Karpas-422 (cell line): ENCODE measurements around the gene NUAK2. TPM values are rescaled to one million over a fixed set of nuclear protein-coding genes. Genes with fewer than 3 reads are reported as not detected.
A peak's percentile ranks its signal among the peaks of the same experiment; 100 is the strongest.

ENCODE experiments used
- DNase-seq: peaks from one replicate; pipeline ENCODE4 v3.0.0-alpha.2; 2015
- H2AFZ ChIP-seq: fragments of 200-600 bp; sonication (generic); 2 replicates; pipeline ENCODE4 v1.6.1; 2014; ENCODE audit warnings: antibody characterized with exemption, low read length, mixed read lengths
- H3K27ac ChIP-seq: fragments of 200-600 bp; sonication (generic); 2 replicates; pipeline ENCODE4 v1.5.1; 2014; ENCODE audit warnings: mild to moderate bottlenecking, low read length, moderate library complexity
- H3K27me3 ChIP-seq: fragments of 200-600 bp; sonication (generic); 2 replicates; pipeline ENCODE4 v1.6.1; 2014; ENCODE audit warnings: low read length, mixed read lengths
- H3K36me3 ChIP-seq: fragments of 200-600 bp; sonication (generic); 2 replicates; pipeline ENCODE4 v1.6.1; 2014; ENCODE audit warnings: low read length, mixed read lengths; ENCODE audit not compliant: insufficient read depth
- H3K4me1 ChIP-seq: fragments of 200-600 bp; sonication (generic); 2 replicates; pipeline ENCODE4 v1.6.1; 2014; ENCODE audit warnings: mild to moderate bottlenecking, low read length, mixed read lengths
- H3K4me2 ChIP-seq: fragments of 200-600 bp; sonication (generic); 2 replicates; pipeline ENCODE4 v1.6.1; 2014; ENCODE audit warnings: low read length, low read depth, mild to moderate bottlenecking; ENCODE audit not compliant: poor library complexity, severe bottlenecking
- H3K4me3 ChIP-seq: fragments of 200-600 bp; sonication (generic); 2 replicates; pipeline ENCODE4 v1.5.1; 2014; ENCODE audit warnings: mild to moderate bottlenecking, antibody characterized with exemption, low read length, mixed read lengths
- H3K79me2 ChIP-seq: fragments of 200-600 bp; sonication (generic); 2 replicates; pipeline ENCODE4 v1.6.1; 2014; ENCODE audit warnings: mild to moderate bottlenecking, low read length, mixed read lengths
- H3K9ac ChIP-seq: fragments of 200-600 bp; sonication (generic); 2 replicates; pipeline ENCODE4 v1.6.0; 2014; ENCODE audit warnings: low read length
- H3K9me2 ChIP-seq: fragments of 200-600 bp; sonication (generic), shearing (Covaris generic); replicated peaks from 2 replicates; pipeline ENCODE4 v1.6.0; 2014; ENCODE audit warnings: mild to moderate bottlenecking, low read length, moderate library complexity; ENCODE audit not compliant: insufficient read depth
- H3K9me3 ChIP-seq: fragments of 300-700, 200-600 bp; sonication (generic); 2 replicates; pipeline ENCODE4 v1.6.1; 2014; ENCODE audit warnings: low read length, mixed read lengths
- H4K20me1 ChIP-seq: fragments of 200-600 bp; sonication (generic); 2 replicates; pipeline ENCODE4 v1.6.1; 2014; ENCODE audit warnings: mild to moderate bottlenecking, antibody characterized with exemption, low read length, low read depth; ENCODE audit not compliant: insufficient read depth
- total RNA-seq: library from RNA; depleted of rRNA; stranded (reverse); fragments of >200 nt; shearing (Covaris generic); gene quantifications from 2 replicates; pipeline ENCODE4 v1.2.3, GENCODE V29; 2014; ENCODE audit warnings: low replicate concordance

The NUAK2 gene
- total RNA-seq, 1 experiment from 2014 or later: 1.4 TPM

- H3K4me1 ChIP-seq: no peaks in the 10 kb centered on the region
Observed at GRCh38 chr1:205273551-205273982, 48.0 kb downstream of the NUAK2 start.

DNA sequence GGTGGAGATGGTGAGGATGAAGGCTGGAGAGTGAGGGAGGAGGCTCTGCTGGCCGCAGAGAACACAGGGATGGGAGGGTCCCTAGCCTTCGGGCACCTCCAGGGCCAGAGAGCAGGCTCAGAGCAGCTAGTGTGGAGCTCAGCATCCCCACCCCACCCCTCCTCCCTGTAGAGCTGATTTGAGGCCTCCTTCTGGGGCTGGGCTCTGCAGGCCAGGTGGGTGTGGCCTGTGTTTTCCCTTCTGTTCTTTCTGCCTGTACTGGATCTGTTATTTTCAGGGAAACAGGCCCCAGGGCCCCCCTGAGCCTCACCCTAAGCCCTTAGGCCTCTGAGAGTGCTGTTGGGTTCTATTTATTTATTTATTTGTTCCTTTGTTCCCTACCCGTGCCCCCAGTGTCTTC lies 49.0 kb downstream of the NUAK2 start:
- no peaks in the 10 kb centered on the region for H3K9me2 ChIP-seq
- H3K36me3 ChIP-seq: no peaks in the 10 kb centered on the region
- no peaks in the 10 kb centered on the region for H4K20me1 ChIP-seq
- DNase-seq: no peak
- H3K4me2 ChIP-seq: no peak overlapping the region
- no peak overlapping the region for H3K4me3 ChIP-seq
- H3K27ac ChIP-seq: no peak overlapping the region
- no peaks in the 10 kb centered on the region for H3K4me1 ChIP-seq
- no peak overlapping the region for H3K9ac ChIP-seq
- H3K79me2 ChIP-seq: no peaks in the 10 kb centered on the region
- H3K9me3 ChIP-seq: no peaks in the 10 kb centered on the region
- no peak overlapping the region for H2AFZ ChIP-seq
- no peaks in the 10 kb centered on the region for H3K27me3 ChIP-seq

More at GRCh38 chr1:205273551-205273982, 48.0 kb downstream of the NUAK2 start:
- Histone ChIP-seq H3K27me3 (no peaks in the 10 kb centered on the region), H3K9ac (no peak overlapping the region), H3K9me2 (no peaks in the 10 kb centered on the region), H3K79me2 (no peaks in the 10 kb centered on the region), H3K4me2 (no peak overlapping the region), H2AFZ (no peak overlapping the region), H3K36me3 (no peaks in the 10 kb centered on the region), H3K9me3 (no peaks in the 10 kb centered on the region), H3K27ac (no peak overlapping the region), H3K4me3 (no peak overlapping the region), H4K20me1 (no peaks in the 10 kb centered on the region)
- DNase-seq: peak; percentile 90

GRCh38 chr1:205271745-205272144 lies 49.8 kb downstream of the NUAK2 start:
- Histone ChIP-seq H3K9me2 (no peaks in the 10 kb centered on the region), H3K4me2 (no peak overlapping the region)

GRCh38 chr1:205271277-205271676 lies 50.3 kb downstream of the NUAK2 start:
- Histone ChIP-seq H3K27me3 (no peaks in the 10 kb centered on the region), H3K4me1 (no peaks in the 10 kb centered on the region), H3K4me3 (no peak overlapping the region), H3K9me2 (no peaks in the 10 kb centered on the region), H3K9me3 (no peaks in the 10 kb centered on the region), H3K27ac (no peak overlapping the region), H3K36me3 (no peaks in the 10 kb centered on the region), H3K9ac (no peak overlapping the region), H3K4me2 (no peak overlapping the region), H4K20me1 (no peaks in the 10 kb centered on the region), H2AFZ (no peak overlapping the region), H3K79me2 (no peaks in the 10 kb centered on the region)
- DNase-seq: no peak

More at GRCh38 chr1:205271745-205272144, 49.8 kb downstream of the NUAK2 start:
- H3K9me3 ChIP-seq: no peaks in the 10 kb centered on the region
- no peaks in the 10 kb centered on the region for H4K20me1 ChIP-seq
- no peak overlapping the region for H2AFZ ChIP-seq
- no peak overlapping the region for H3K9ac ChIP-seq
- no peak overlapping the region for H3K4me3 ChIP-seq
- no peaks in the 10 kb centered on the region for H3K27me3 ChIP-seq
- no peak overlapping the region for H3K27ac ChIP-seq
- H3K4me1 ChIP-seq: no peaks in the 10 kb centered on the region
- DNase-seq: no peak
- H3K36me3 ChIP-seq: no peaks in the 10 kb centered on the region
- no peaks in the 10 kb centered on the region for H3K79me2 ChIP-seq

GRCh38 chr1:205270764-205271163 lies 50.8 kb downstream of the NUAK2 start:
- H3K9me3 ChIP-seq: no peaks in the 10 kb centered on the region
- no peaks in the 10 kb centered on the region for H4K20me1 ChIP-seq
- no peak overlapping the region for H3K4me2 ChIP-seq
- no peak overlapping the region for H2AFZ ChIP-seq
- no peak for DNase-seq
- H3K9ac ChIP-seq: no peak overlapping the region
- no peaks in the 10 kb centered on the region for H3K4me1 ChIP-seq
- no peaks in the 10 kb centered on the region for H3K36me3 ChIP-seq
- H3K27ac ChIP-seq: no peak overlapping the region
- no peaks in the 10 kb centered on the region for H3K9me2 ChIP-seq
- no peaks in the 10 kb centered on the region for H3K27me3 ChIP-seq
- no peaks in the 10 kb centered on the region for H3K79me2 ChIP-seq
- H3K4me3 ChIP-seq: no peak overlapping the region

DNA sequence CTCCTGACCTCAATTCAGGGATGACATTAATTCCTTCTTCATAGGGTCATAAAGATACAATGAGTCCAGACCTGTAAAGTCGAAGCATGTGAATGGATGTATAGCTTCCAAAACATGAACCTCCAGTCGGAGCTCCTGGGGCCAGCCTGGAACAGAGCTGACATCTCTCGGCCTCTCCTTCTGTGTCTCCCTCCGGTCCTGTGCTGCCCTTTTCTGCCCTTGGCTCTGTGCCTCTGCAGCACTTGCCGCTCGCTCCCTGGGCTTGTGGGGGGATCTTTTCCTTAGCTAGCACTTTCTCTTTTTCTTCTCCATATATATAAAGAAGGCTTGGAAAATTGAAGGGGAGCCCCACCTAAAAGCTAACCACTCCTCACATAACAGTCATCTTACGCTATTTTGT lies 51.3 kb downstream of the NUAK2 start:
- no peak overlapping the region for H3K4me3 ChIP-seq
- no peaks in the 10 kb centered on the region for H3K9me3 ChIP-seq
- no peak overlapping the region for H3K27ac ChIP-seq
- no peaks in the 10 kb centered on the region for H3K36me3 ChIP-seq
- DNase-seq: no peak
- H3K9me2 ChIP-seq: no peaks in the 10 kb centered on the region
- H3K4me2 ChIP-seq: no peak overlapping the region
- no peaks in the 10 kb centered on the region for H3K4me1 ChIP-seq
- H2AFZ ChIP-seq: no peak overlapping the region
- no peaks in the 10 kb centered on the region for H3K27me3 ChIP-seq
- H4K20me1 ChIP-seq: no peaks in the 10 kb centered on the region
- H3K79me2 ChIP-seq: no peaks in the 10 kb centered on the region
- H3K9ac ChIP-seq: no peak overlapping the region

- no peaks in the 10 kb centered on the region for H3K79me2 ChIP-seq
- no peaks in the 10 kb centered on the region for H3K9me3 ChIP-seq
- no peak overlapping the region for H2AFZ ChIP-seq
- H4K20me1 ChIP-seq: no peaks in the 10 kb centered on the region
- H3K9ac ChIP-seq: no peak overlapping the region
- no peak overlapping the region for H3K4me3 ChIP-seq
- no peaks in the 10 kb centered on the region for H3K27me3 ChIP-seq
- H3K4me2 ChIP-seq: no peak overlapping the region
- H3K9me2 ChIP-seq: no peaks in the 10 kb centered on the region
- H3K36me3 ChIP-seq: no peaks in the 10 kb centered on the region
- DNase-seq: no peak
- H3K27ac ChIP-seq: no peak overlapping the region
- H3K4me1 ChIP-seq: no peaks in the 10 kb centered on the region
Observed at GRCh38 chr1:205269711-205270110, 51.8 kb downstream of the NUAK2 start.

GRCh38 chr1:205268846-205269680 lies 52.5 kb downstream of the NUAK2 start:
- Histone ChIP-seq H3K4me1 (no peaks in the 10 kb centered on the region), H3K27ac (no peak overlapping the region), H3K9ac (no peak overlapping the region), H3K27me3 (no peaks in the 10 kb centered on the region), H3K4me2 (no peak overlapping the region), H3K4me3 (no peak overlapping the region), H4K20me1 (no peaks in the 10 kb centered on the region), H3K9me2 (no peaks in the 10 kb centered on the region), H3K36me3 (no peaks in the 10 kb centered on the region), H2AFZ (no peak overlapping the region), H3K79me2 (no peaks in the 10 kb centered on the region), H3K9me3 (no peaks in the 10 kb centered on the region)
- no peak for DNase-seq
